K562 (cell line): ENCODE data around the gene PIK3AP1.

Source experiments
- ARNT ChIP-seq, 2 experiments: fragments of 450-650 bp; IDR thresholded peaks; 2 replicates each; pipeline ENCODE4 v1.6.1; 2016; ENCODE audit warnings: mild to moderate bottlenecking in 1 of 2
- CTCF ChIP-seq, 3 experiments: IDR thresholded peaks in 2 of 3; conservative IDR thresholded peaks in 1 of 3; 2 replicates each; pipeline ENCODE4 v1.5.1; 2011 to 2012; ENCODE audit warnings: low read length in 3 of 3, mild to moderate bottlenecking in 3 of 3, control low read depth in 2 of 3, improper control_type of control experiment in 1 of 3, inconsistent platforms in 1 of 3, low read depth in 1 of 3, mixed read lengths in 1 of 3, moderate library complexity in 1 of 3; ENCODE audit not compliant: insufficient read depth in 2 of 3
- EP300 ChIP-seq: IDR thresholded peaks from 2 replicates; pipeline ENCODE4 v1.6.1; 2012; ENCODE audit warnings: low read length, improper control_type of control experiment
- HDAC2 ChIP-seq: fragments of 450-650 bp; IDR thresholded peaks from 2 replicates; pipeline ENCODE4 v1.6.1; 2016; ENCODE audit warnings: mild to moderate bottlenecking
- NFATC3 ChIP-seq: fragments of 450-650 bp; IDR thresholded peaks from 2 replicates; pipeline ENCODE4 v1.6.1; 2017; ENCODE audit warnings: mild to moderate bottlenecking
- POLR2AphosphoS5 ChIP-seq: IDR thresholded peaks from 2 replicates; pipeline ENCODE4 v1.6.1; 2011; ENCODE audit warnings: mild to moderate bottlenecking, low read depth, low read length, moderate library complexity; ENCODE audit not compliant: control insufficient read depth, insufficient read depth
- ZNF316 ChIP-seq: fragments of 450-650 bp; IDR thresholded peaks from 2 replicates; pipeline ENCODE4 v1.6.1; 2016
- ZNF354B ChIP-seq: fragments of 250-450 bp; sonication (Bioruptor Pico); IDR thresholded peaks from 2 replicates; pipeline ENCODE4 v1.4.0; 2020

- TF ChIP-seq POLR2AphosphoS5 (no peak), ZNF316 (no peak), NFATC3 (no peak), HDAC2 (no peak), CTCF (IDR thresholded peaks at IDR 0.05 in 2 of 3, conservative IDR thresholded peaks at IDR 0.05 in 1 of 3; ENCODE audit: insufficient read depth in 2 of 3, low read depth in 1 of 3, low read length in 3 of 3) (no peak), EP300 (no peak), ZNF354B (CRISPR knock-in tag) (no peak), ARNT (IDR thresholded peaks at IDR 0.05) (no peak)
These were observed 35.0 kb downstream of the PIK3AP1 start for GRCh38 chr10:96685306-96685705.
